Measurements from ENCODE around the gene USB1.
"Not testable (repeated sequence)": the region's sequence is repeated elsewhere in the genome, so short reads cannot be mapped to it uniquely, and the experiment has no call there.

USB1 gene

GRCh38 chr16:57970319-57970718 lies 30.9 kb upstream of the USB1 start:
- DNase-seq (ENCODE audit: low spot score) = no peak

DNA sequence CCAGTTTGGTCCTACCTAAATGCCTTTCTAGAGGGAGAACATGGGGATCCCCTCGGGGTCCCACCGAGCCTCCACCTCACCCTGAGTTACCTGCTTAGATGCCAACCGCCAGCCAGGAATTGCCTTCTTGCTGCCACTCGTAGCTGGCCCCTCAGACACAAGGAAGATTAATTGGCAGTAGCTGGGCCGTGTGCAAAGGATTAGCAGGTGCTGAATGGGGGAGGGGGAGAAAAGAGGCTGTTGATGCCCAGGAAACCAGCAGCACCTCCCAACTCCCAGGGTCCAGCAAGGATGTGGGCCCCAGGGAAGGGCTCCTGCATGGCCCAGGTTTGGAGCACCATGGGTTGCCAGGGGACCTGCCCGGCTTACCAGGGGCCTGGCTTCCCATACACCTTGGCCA lies 30.2 kb upstream of the USB1 start, which contains the start of gene CNGB1:
CNGB1 (minus strand) TSS at position 159 of the 400 bp plus-strand sequence. CDS start 3,842 bp downstream, outside the sequence.
- no peak for DNase-seq (ENCODE audit: low spot score)

- no peak for DNase-seq (ENCODE audit: low spot score)
Measured at GRCh38 chr16:57971848-57972247, 29.4 kb upstream of the USB1 start.

- no peak for DNase-seq (ENCODE audit: low spot score)
Measured at GRCh38 chr16:57972306-57972705, 28.9 kb upstream of the USB1 start.

DNA sequence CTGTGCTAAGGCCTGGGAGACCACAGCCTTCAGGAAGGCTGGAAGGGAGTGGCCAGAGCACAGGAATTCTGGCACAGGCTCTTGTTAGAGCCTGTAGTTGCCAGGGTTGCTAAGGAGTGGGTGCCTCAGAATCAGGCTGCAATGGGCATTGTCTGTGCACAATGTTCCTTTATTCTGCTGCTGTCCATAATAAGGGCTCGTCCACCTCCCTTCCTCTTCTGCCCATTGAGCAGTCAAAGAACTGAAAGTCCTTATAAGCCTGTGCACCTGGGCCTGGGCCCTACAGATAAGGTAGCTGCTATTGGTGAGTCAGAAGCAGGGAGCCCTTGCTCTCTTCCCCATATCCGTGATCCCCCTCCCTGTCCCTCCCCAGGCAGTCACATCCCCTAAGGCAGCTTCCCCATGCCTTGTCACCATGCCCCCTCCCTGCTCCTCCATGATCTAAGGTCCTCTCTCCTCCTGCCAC lies 24.8 kb upstream of the USB1 start:
- no peak for DNase-seq (ENCODE audit: low spot score)

DNA sequence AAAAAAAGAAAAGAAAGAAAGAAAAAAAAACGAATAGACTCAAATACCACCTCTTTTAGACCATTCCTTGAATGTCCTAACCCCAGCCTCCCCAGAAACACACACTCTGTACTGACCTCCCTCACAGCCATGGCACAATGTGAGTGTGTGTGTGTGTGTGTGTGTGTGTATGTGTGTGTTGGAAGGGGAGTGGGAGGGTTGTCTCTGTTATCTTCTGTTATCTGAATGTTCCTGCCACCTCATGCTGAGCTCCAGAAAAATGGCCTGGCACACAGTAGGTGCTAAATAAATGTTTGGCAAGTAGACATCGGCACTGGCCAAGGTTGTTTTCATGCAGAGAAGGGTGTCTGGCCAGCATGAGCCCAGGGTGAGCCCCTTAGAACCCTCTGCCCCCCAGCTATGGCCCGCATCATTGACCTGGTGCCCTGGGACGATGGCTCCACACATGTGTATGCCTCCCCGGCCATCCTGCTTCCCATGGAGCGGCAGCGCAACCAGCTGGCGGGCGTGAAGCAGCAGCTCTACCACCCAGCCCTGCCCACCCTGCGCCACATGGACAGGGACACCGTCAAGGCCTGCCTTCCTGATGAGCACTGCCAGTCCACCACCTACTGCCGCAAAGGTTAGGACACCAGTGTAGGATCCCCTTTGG lies 23.7 kb upstream of the USB1 start:
- DNase-seq (ENCODE audit: low spot score) = no peak

DNA sequence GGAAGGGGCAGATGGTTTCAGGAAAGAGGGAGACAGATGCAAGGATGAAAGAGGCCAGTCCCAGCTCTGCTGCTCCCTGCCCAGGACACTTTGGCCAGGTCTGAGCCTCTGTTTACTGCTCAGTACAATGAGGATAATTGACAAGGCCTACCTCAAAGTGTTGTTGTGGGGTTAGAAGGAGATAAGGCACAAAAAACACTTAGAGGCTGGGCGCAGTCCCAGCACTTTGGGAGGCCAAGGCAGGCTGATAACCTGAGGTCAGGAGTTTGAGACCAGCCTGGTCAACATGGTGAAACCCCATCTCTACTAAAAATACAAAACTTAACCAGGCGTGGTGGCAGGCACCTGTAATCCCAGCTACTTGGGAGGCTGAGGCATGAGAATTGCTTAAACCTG lies 23.1 kb upstream of the USB1 start:
- not testable (repeated sequence) for DNase-seq (ENCODE audit: low spot score)

DNA sequence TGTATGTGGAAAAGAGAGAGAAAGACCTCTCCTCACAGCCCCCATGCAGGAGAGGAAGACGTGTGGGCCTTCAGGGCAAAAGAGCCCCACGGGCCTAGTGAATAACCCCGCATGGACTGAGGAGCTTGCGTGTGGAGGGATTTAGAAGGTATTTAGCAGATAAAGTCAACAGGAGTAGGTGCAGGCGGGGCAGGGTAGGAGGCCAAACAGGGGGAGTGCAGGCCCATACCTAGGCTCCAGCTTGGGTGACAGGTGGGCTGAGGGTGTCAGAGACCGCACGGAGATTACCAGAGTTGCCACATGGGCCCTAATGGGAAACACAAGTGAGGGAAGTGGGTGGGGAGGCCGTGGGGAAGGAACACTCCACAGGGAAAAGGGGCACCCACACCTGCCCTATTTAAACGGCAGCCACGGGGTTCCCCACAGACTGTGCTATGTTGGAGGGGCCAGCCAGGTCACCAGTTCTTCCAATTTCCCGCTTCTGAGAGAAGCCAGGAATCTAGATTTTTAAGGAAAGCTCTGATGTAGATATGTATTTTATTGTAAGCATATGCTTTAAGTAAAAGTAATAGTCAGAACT lies 22.1 kb upstream of the USB1 start:
- DNase-seq (ENCODE audit: low spot score) = no peak

DNA sequence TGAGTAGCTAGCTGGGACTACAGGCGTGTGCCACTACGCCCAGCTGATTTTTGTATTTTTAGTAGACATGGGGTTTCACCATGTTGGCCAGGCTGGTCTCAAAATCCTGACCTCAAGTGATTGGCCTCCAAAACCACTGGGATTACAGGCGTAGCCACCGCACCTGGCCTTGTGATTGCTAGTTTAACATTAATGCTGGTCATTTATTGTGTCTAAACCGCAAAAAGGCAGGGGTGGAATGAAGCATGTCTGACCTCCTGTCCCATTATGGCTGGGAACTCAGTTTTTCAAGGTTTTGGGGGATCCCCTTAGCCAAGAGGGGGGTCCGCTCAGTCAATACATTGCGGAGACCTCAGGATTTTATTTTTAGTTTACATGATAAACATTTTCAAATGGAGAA lies 19.6 kb upstream of the USB1 start:
- DNase-seq (ENCODE audit: low spot score) = no peak

GRCh38 chr16:57982385-57982784 lies 18.8 kb upstream of the USB1 start:
- no peak for DNase-seq (ENCODE audit: low spot score)

GRCh38 chr16:57984443-57985203 lies 16.6 kb upstream of the USB1 start:
- peak; percentile 94 for DNase-seq (ENCODE audit: low spot score)

GRCh38 chr16:57985204-57986181 lies 15.7 kb upstream of the USB1 start:
- DNase-seq (ENCODE audit: low spot score) = no peak

- DNase-seq (ENCODE audit: low spot score) = no peak
Measured at GRCh38 chr16:57986196-57986595, 15.0 kb upstream of the USB1 start.

- no peak for DNase-seq (ENCODE audit: low spot score)
Measured at GRCh38 chr16:57987441-57988177, 13.6 kb upstream of the USB1 start.

DNA sequence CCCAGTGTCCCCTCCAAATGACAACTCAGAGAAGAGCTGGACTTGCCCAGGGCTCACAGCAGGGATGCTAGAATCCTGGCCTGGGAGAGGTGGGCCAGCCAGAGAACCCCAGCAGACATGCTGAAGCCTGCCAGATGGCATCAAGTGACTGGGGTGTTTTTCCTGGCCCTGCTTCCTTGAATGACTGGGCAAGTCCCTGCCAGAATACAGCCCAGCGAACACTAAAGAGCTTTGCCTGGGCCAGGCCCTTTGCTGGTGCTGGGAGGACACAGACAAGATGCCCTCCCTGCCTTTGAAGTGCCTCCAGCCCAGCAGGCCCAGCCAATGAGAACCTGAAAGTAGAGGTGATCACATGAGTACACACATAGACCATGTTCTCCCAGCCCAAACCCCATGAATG lies 12.3 kb upstream of the USB1 start:
- DNase-seq (ENCODE audit: low spot score) = no peak

GRCh38 chr16:57991551-57992059 lies 9.6 kb upstream of the USB1 start:
- no peak for DNase-seq (ENCODE audit: low spot score)

GRCh38 chr16:57992084-57992483 lies 9.1 kb upstream of the USB1 start:
- DNase-seq (ENCODE audit: low spot score) = no peak

- DNase-seq (ENCODE audit: low spot score) = no peak
Measured at GRCh38 chr16:57993438-57993837, 7.8 kb upstream of the USB1 start.

DNA sequence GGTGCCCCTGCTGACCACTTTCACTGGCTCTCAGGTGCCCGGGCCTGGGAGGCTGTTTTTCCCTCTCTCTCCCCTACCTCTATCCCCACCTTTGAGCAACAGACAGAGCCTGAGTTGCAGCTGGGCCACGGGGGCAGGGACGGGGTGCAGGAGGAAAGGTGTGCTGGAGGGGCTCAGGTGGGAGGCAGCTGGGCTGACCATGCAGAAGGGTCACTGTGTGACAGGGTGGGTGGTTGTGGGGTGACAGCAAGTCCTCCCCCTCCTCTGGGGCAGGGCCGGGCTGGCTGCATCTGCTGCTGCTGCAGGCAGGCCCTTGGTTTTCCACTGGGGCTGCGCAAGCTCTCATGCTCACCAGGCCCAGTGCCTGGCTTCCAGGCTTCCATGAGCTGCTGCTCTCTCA lies 7.3 kb upstream of the USB1 start:
- DNase-seq (ENCODE audit: low spot score) = no peak

- no peak for DNase-seq (ENCODE audit: low spot score)
Measured at GRCh38 chr16:57994361-57994760, 6.8 kb upstream of the USB1 start.

GRCh38 chr16:57994778-57995177 lies 6.4 kb upstream of the USB1 start:
- DNase-seq (ENCODE audit: low spot score) = peak; percentile 52
